Bronchial epithelial cell (primary cell): ENCODE results near the gene FBXO11. TPM values are rescaled to one million over a fixed set of nuclear protein-coding genes. Genes with fewer than 3 reads are reported as not detected.

Experiments
- DNase-seq: peaks from one replicate; pipeline ENCODE4 v3.0.0-alpha.2; 2010; ENCODE audit warnings: low read depth
- FAIRE-seq: peaks from 2 replicates; lab custom pipeline; 2011; peaks lifted over from hg19 to GRCh38; lab: Jason Lieb, UNC
- H3K27me3 ChIP-seq: 2 replicates; pipeline ENCODE4 v1.5.1; 2011; ENCODE audit warnings: low read length; ENCODE audit not compliant: control insufficient read depth, insufficient read depth
- H3K36me3 ChIP-seq: 2 replicates; pipeline ENCODE4 v1.5.1; 2011; ENCODE audit warnings: low read length; ENCODE audit not compliant: control insufficient read depth, insufficient read depth
- H3K4me3 ChIP-seq: 2 replicates; pipeline ENCODE4 v1.5.1; 2011; ENCODE audit warnings: mild to moderate bottlenecking, low read depth, low read length, control low read depth
- total RNA-seq: library from RNA; depleted of rRNA; stranded (reverse); fragments of >200 nt; gene quantifications from 2 replicates; pipeline ENCODE4 v1.2.1, GENCODE V29; 2014
- TF ChIP-seq, protein P1 (sequence below): IDR thresholded peaks from 2 replicates; pipeline ENCODE4 v1.5.1; 2011; ENCODE audit warnings: mild to moderate bottlenecking, moderate library complexity, low read length, control low read depth, inconsistent platforms; ENCODE audit not compliant: insufficient read depth, severe bottlenecking

The FBXO11 gene
- total RNA-seq, 1 donor from 2014 or later: 39.8 TPM

DNA sequence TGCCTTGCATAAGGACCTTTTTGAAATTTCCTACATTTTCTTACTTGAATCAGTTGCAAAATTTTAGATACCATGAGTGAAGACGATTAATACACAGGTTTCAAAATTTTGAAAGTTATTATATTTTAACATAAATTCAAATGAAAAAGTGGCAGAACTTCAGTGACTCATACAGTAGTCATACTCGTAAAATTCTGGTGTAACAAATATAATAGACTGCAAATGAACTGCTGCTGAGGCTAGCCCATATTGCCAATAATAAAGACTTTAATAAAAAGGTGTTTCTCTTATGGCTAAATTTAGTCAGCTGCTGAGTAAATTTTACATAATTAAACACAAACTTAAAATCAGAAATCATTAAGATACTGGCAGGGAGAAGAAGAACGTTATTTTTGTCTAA is 86.5 kb downstream of the FBXO11 start:
- no peaks in the 10 kb centered on the region for H3K27me3 ChIP-seq
- no peak for FAIRE-seq
- TF ChIP-seq, protein P1, sequence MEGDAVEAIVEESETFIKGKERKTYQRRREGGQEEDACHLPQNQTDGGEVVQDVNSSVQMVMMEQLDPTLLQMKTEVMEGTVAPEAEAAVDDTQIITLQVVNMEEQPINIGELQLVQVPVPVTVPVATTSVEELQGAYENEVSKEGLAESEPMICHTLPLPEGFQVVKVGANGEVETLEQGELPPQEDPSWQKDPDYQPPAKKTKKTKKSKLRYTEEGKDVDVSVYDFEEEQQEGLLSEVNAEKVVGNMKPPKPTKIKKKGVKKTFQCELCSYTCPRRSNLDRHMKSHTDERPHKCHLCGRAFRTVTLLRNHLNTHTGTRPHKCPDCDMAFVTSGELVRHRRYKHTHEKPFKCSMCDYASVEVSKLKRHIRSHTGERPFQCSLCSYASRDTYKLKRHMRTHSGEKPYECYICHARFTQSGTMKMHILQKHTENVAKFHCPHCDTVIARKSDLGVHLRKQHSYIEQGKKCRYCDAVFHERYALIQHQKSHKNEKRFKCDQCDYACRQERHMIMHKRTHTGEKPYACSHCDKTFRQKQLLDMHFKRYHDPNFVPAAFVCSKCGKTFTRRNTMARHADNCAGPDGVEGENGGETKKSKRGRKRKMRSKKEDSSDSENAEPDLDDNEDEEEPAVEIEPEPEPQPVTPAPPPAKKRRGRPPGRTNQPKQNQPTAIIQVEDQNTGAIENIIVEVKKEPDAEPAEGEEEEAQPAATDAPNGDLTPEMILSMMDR: no peak
- no peak overlapping the region for H3K4me3 ChIP-seq
- peaks cover 16% of the 10 kb centered on the region for H3K36me3 ChIP-seq
- DNase-seq: no peak

DNA sequence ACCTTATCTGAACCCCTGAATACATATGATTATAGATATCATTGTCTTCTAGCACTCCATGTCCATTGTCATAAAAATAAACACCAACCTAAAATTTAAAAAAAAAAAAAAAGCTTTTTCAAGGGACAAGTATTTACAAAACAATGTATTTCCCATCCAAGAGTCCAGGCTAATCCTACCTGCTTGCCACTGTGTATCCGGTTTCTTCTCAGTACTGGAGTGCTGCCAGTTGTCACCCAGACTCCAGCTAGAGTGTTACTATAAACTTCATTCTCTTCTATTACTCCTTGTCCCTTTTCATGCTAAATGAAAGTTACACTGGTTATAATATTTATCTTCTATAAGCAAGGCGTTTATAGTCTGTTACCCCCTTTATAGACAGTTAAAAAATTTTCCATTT is 87.5 kb downstream of the FBXO11 start:
- Histone ChIP-seq H3K27me3 (no peaks in the 10 kb centered on the region), H3K4me3 (no peak overlapping the region), H3K36me3 (peaks cover 14% of the 10 kb centered on the region)
- DNase-seq (no peak), FAIRE-seq (no peak)
- TF ChIP-seq, protein P1: no peak

DNA sequence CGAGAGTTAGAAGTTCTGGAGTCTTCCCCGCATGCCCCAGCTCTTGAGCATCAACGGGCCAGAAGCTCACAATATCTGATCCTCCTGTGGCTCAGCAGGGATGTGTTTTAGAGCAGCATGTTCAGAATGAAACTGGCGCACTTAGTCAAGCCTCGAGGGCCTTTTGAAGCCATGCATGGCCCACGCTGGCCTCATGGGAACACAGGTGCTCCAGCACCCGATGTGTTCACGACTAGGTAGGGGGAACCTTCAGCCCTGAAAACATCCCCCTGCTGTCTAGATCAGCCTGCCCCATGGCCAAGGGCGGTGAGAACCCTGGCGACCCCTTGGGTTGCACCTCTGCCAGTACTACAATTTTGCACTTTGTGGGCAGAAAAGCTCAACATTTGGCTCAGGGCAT is 90.5 kb downstream of the FBXO11 start:
- FAIRE-seq (no peak), DNase-seq (no peak)
- Histone ChIP-seq H3K27me3 (no peaks in the 10 kb centered on the region), H3K4me3 (no peak overlapping the region), H3K36me3 (peaks cover 12% of the 10 kb centered on the region)
- TF ChIP-seq, protein P1: no peak

DNA sequence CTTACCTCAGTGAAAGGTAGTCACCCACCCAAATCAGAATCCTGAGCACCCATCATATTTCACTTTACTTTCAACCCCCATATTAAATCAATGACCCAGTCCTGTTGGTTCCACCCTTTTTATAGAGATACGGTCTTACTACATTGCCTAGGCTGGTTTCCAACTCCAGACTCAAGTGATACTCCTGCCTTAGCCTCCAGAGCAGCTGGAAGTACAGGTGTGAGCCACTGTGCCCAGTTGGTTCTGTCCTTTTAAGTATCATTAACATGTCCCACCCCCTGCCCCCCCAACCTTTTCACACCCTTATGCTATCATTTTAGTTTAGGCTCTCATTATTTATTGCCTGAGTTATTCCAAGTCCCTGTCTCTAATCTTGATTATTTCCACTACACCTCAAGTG is 94.6 kb downstream of the FBXO11 start:
- Histone ChIP-seq H3K27me3 (no peaks in the 10 kb centered on the region), H3K4me3 (no peak overlapping the region), H3K36me3 (peaks cover 12% of the 10 kb centered on the region)
- TF ChIP-seq, protein P1: no peak
- no peak for FAIRE-seq
- no peak for DNase-seq

DNA sequence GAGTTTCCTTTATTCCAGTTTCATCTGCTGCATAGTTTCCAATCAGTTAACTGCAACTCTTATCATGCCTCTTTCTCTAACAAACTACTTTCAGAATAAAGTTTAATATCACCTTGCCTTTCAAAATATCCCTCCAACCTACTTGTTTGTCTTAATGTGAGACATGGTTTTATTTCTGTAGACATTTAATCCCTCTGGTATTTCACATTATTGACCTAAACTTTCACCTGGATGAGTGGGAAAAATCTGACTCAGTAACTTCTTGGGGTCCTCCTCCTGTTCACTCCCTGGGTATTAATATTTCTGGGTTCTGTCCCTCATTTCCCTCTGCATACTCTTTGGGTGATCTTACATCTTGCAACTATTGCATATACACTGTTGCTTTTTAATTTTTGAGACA is 95.4 kb downstream of the FBXO11 start:
- no peak for FAIRE-seq
- DNase-seq: peak; percentile 20
- TF ChIP-seq, protein P1: no peak

DNA sequence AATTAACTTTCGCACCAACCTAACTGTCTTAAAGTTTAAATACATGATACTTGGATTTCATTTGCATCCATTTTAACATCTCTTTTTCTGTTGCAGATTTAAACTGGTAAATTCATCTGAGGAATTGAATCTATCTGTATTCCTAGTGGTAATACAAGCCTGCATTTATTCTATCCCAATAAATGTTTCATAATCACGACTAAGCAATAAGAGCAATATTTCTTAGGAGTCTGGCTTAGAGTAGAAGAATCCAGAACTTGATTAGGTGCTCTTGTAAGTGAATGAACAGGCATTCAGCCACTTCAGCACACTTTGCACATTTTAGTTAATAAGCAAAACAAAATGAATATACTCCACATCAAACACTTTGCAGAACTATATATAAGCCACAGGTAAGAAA is 96.4 kb downstream of the FBXO11 start:
- FAIRE-seq (no peak), DNase-seq (no peak)
- Histone ChIP-seq H3K36me3 (peaks cover 7% of the 10 kb centered on the region), H3K4me3 (no peak overlapping the region), H3K27me3 (no peaks in the 10 kb centered on the region)
- TF ChIP-seq, protein P1: no peak

More for the DNA sequence above, 95.4 kb downstream of the FBXO11 start:
- Histone ChIP-seq H3K27me3 (no peaks in the 10 kb centered on the region), H3K36me3 (peaks cover 10% of the 10 kb centered on the region), H3K4me3 (no peak overlapping the region)
